AG04450 (cell line): Measurements from ENCODE around the gene NT5DC3. TPM values are rescaled to one million over a fixed set of nuclear protein-coding genes. Genes with fewer than 3 reads are reported as not detected.

Experiments used
- CTCF ChIA-PET: fragments of 300-600, 350-600 bp; formaldehyde crosslinking; extraction: SDS; loops from one replicate; lab custom pipeline; 2022; ENCODE audit warnings: antibody characterized with exemption, inconsistent platforms; lab: Charles Lee
- POLR2A ChIA-PET: fragments of 350-600 bp; formaldehyde crosslinking; extraction: SDS; loops from one replicate; lab custom pipeline; 2021; ENCODE audit warnings: antibody characterized with exemption, inconsistent platforms; lab: Yijun Ruan, JAX
- DNase-seq: peaks from one replicate; pipeline ENCODE4 v3.0.0-alpha.2; 2011; ENCODE audit warnings: low read depth, low spot score
- H3K27ac ChIP-seq: one replicate; pipeline ENCODE4 v1.5.1; 2012; ENCODE audit warnings: low read depth, low read length, control low read depth
- H3K27me3 ChIP-seq: one replicate; pipeline ENCODE4 v1.6.0; 2012; ENCODE audit warnings: low read length; ENCODE audit not compliant: control insufficient read depth, insufficient read depth
- H3K4me3 ChIP-seq: 2 replicates; pipeline ENCODE4 v1.5.1; 2011; ENCODE audit warnings: mild to moderate bottlenecking, low read depth, low read length, control low read depth
- H3K9me3 ChIP-seq: 2 replicates; pipeline ENCODE4 v1.5.1; 2012; ENCODE audit warnings: low read length; ENCODE audit not compliant: control insufficient read depth, insufficient read depth
- CTCF ChIP-seq: IDR thresholded peaks from 2 replicates; pipeline ENCODE4 v1.5.1; 2011; ENCODE audit warnings: low read depth, low read length, control low read depth, inconsistent platforms
- polyA plus RNA-seq: library from polyadenylated mRNA; depleted of rRNA; stranded (reverse); fragments of >200 nt; gene quantifications from 2 replicates; pipeline ENCODE4 v1.2.3, GENCODE V29; 2011

Gene NT5DC3
- polyA plus RNA-seq, 1 experiment, result 2.8 TPM

GRCh38 chr12:103819892-103820291 lies 21.1 kb downstream of the NT5DC3 start:
- POLR2A ChIA-PET, result no interaction called here
- H3K27ac ChIP-seq, result no peak overlapping the region
- DNase-seq, result no peak
- CTCF ChIA-PET, result interaction anchor here (0.5 to 0.7 kb wide), 2 partner anchors 14 to 50 kb away, joined by 3 read pairs; no protein-coding TSS in a partner anchor
- no peak overlapping the region for H3K4me3 ChIP-seq
- H3K27me3 ChIP-seq, result no peaks in the 10 kb centered on the region
- H3K9me3 ChIP-seq, result peaks cover 3% of the 10 kb centered on the region; the same call in 1 of the 2 replicates
- TF ChIP-seq CTCF, result no peak

GRCh38 chr12:103819312-103819711 lies 21.7 kb downstream of the NT5DC3 start:
- H3K4me3 ChIP-seq, result no peak overlapping the region
- CTCF ChIA-PET, result interaction anchor here (0.7 kb wide), 1 partner anchor 14 kb away, joined by 3 read pairs; no protein-coding TSS in a partner anchor
- POLR2A ChIA-PET, result no interaction called here
- TF ChIP-seq CTCF, result no peak
- H3K27me3 ChIP-seq, result no peaks in the 10 kb centered on the region
- no peak for DNase-seq
- H3K27ac ChIP-seq, result no peak overlapping the region
- H3K9me3 ChIP-seq, result peaks cover 3% of the 10 kb centered on the region; the same call in 1 of the 2 replicates

- ChIA-PET POLR2A (no interaction called here), CTCF (no interaction called here)
- no peak for TF ChIP-seq CTCF
Measured at GRCh38 chr12:103817791-103818190, 23.2 kb downstream of the NT5DC3 start.

GRCh38 chr12:103816663-103817062 lies 24.4 kb downstream of the NT5DC3 start:
- Histone ChIP-seq H3K27me3 (no peaks in the 10 kb centered on the region), H3K27ac (no peak overlapping the region), H3K9me3 (peaks cover 3% of the 10 kb centered on the region; the same call in 1 of the 2 replicates), H3K4me3 (no peak overlapping the region)
- no peak for TF ChIP-seq CTCF
- CTCF ChIA-PET, result interaction anchor here (0.6 kb wide), 1 partner anchor 10 kb away, joined by 3 read pairs; no protein-coding TSS in a partner anchor
- POLR2A ChIA-PET, result no interaction called here
- no peak for DNase-seq

More at GRCh38 chr12:103817791-103818190, 23.2 kb downstream of the NT5DC3 start:
- H3K27me3 ChIP-seq, result no peaks in the 10 kb centered on the region
- no peak overlapping the region for H3K27ac ChIP-seq
- DNase-seq, result no peak
- H3K4me3 ChIP-seq, result no peak overlapping the region
- H3K9me3 ChIP-seq, result peaks cover 3% of the 10 kb centered on the region; the same call in 1 of the 2 replicates

GRCh38 chr12:103814436-103814835 lies 26.6 kb downstream of the NT5DC3 start:
- Histone ChIP-seq H3K27me3 (no peaks in the 10 kb centered on the region), H3K4me3 (no peak overlapping the region), H3K27ac (no peak overlapping the region), H3K9me3 (no peaks in the 10 kb centered on the region)
- DNase-seq, result no peak
- ChIA-PET CTCF (no interaction called here), POLR2A (no interaction called here)
- TF ChIP-seq CTCF, result no peak
